OCI-LY7 (cell line): ENCODE measurements around the gene TSR1.

Experiments used
- CTCF ChIP-seq: fragments of 200-600 bp; sonication (generic); conservative IDR thresholded peaks from 2 replicates; pipeline ENCODE4 v1.5.1; 2014; ENCODE audit warnings: mild to moderate bottlenecking, antibody characterized with exemption, low read length, moderate library complexity, mixed read lengths
- EZH2phosphoT487 ChIP-seq: fragments of 200-600 bp; sonication (generic); IDR thresholded peaks from 2 replicates; pipeline ENCODE4 v1.6.1; 2018; ENCODE audit warnings: low read depth, borderline replicate concordance, mild to moderate bottlenecking, mixed run types, antibody characterized with exemption, low read length, moderate library complexity, mixed read lengths

DNA sequence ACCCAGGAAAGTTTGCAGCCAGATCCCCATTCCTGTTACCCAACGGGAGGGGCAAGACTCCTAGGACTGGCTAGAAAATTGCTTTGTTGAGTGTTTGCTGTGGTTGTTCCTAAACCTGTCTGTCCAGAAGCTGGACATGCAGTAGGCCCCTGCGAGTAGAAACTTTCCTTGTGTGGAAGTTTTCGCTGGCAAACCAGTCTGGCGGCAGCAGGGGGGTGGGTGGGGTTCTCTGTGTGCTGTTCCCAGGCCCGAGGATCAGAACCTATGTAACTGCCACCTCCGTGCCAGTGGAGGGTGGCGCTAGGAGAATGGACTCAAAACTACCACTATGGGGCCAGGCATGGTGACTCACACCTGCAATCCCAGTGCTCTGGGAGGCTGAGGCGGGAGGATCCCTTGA is 10.2 kb upstream of the TSR1 start:
- TF ChIP-seq CTCF (no peak), EZH2phosphoT487 (no peak)
